Keratinocyte (primary cell): Measurements from ENCODE around the gene CASP9. TPM values are rescaled to one million over a fixed set of nuclear protein-coding genes. Genes with fewer than 3 reads are reported as not detected.

Experiments
- DNase-seq: peaks from one replicate; pipeline ENCODE4 v3.0.0-alpha.2; 2011; ENCODE audit warnings: low read depth, missing footprints, low spot score
- FAIRE-seq: peaks from 2 replicates; lab custom pipeline; 2011; peaks lifted over from hg19 to GRCh38; lab: Jason Lieb, UNC
- H2AFZ ChIP-seq: 2 replicates; pipeline ENCODE4 v1.6.0; 2012; ENCODE audit warnings: low read length, control low read depth, inconsistent platforms; ENCODE audit not compliant: control insufficient read depth
- H3K27ac ChIP-seq: 2 replicates; pipeline ENCODE4 v1.5.1; 2011; ENCODE audit warnings: low read length; ENCODE audit not compliant: control insufficient read depth, insufficient read depth
- H3K27me3 ChIP-seq: 3 replicates; pipeline ENCODE4 v1.6.0; 2011; ENCODE audit warnings: low read length; ENCODE audit not compliant: control insufficient read depth, insufficient read depth; ENCODE audit errors: extremely low read depth
- H3K36me3 ChIP-seq, 2 experiments: 2 replicates in 1 of 2; 3 replicates in 1 of 2; pipeline ENCODE4 v1.5.1; 2011; ENCODE audit warnings: low read length in 2 of 2, mild to moderate bottlenecking in 1 of 2; ENCODE audit not compliant: control insufficient read depth in 2 of 2, insufficient read depth in 2 of 2; ENCODE audit errors: extremely low read depth in 1 of 2
- H3K4me1 ChIP-seq: 3 replicates; pipeline ENCODE4 v1.5.1; 2011; ENCODE audit warnings: low read length; ENCODE audit not compliant: control insufficient read depth, insufficient read depth; ENCODE audit errors: extremely low read depth
- H3K4me2 ChIP-seq: 3 replicates; pipeline ENCODE4 v1.6.0; 2011; ENCODE audit warnings: low read depth, low read length; ENCODE audit not compliant: control insufficient read depth, insufficient read depth; ENCODE audit errors: extremely low read depth
- H3K4me3 ChIP-seq, 3 experiments: fragments of 200-600 bp in 1 of 3; sonication (generic) in 1 of 3; 2 replicates in 2 of 3; 3 replicates in 1 of 3; pipeline ENCODE4 v1.5.1; 2011 to 2016; ENCODE audit warnings: low read length in 3 of 3, mild to moderate bottlenecking in 3 of 3, control low read depth in 2 of 3, inconsistent platforms in 1 of 3, low read depth in 1 of 3, mixed read lengths in 1 of 3, mixed run types in 1 of 3, moderate library complexity in 1 of 3; ENCODE audit not compliant: control insufficient read depth in 2 of 3, insufficient read depth in 2 of 3; ENCODE audit errors: extremely low read depth in 1 of 3
- H3K79me2 ChIP-seq: 2 replicates; pipeline ENCODE4 v1.6.0; 2012; ENCODE audit warnings: low read length; ENCODE audit not compliant: control insufficient read depth, insufficient read depth
- H3K9ac ChIP-seq: 3 replicates; pipeline ENCODE4 v1.6.0; 2011; ENCODE audit warnings: low read length; ENCODE audit not compliant: control insufficient read depth, insufficient read depth; ENCODE audit errors: extremely low read depth
- H3K9me1 ChIP-seq: 3 replicates; pipeline ENCODE4 v1.6.0; 2011; ENCODE audit warnings: low read length; ENCODE audit not compliant: control insufficient read depth, insufficient read depth; ENCODE audit errors: extremely low read depth
- H3K9me3 ChIP-seq: 2 replicates; pipeline ENCODE4 v1.5.1; 2012; ENCODE audit warnings: low read depth, low read length; ENCODE audit not compliant: control insufficient read depth
- H4K20me1 ChIP-seq: 3 replicates; pipeline ENCODE4 v1.6.0; 2011; ENCODE audit warnings: low read length; ENCODE audit not compliant: control insufficient read depth, insufficient read depth; ENCODE audit errors: extremely low read depth
- EZH2 ChIP-seq: IDR thresholded peaks from one replicate; pipeline ENCODE4 v1.6.1; 2012; ENCODE audit warnings: inconsistent platforms, mild to moderate bottlenecking, low read length, moderate library complexity
- dilution Hi-C: fragments of 300-500 bp; cut with MboI; formaldehyde crosslinking; loops from one replicate; pipeline ENCODE4 v1.7.0; 2020; ENCODE audit warnings: low sequenced_read_pairs; ENCODE audit not compliant: extremely low pct_ligation_motif_present
- polyA plus RNA-seq, 5 experiments: library from polyadenylated mRNA; depleted of rRNA in 3 of 5; stranded (reverse) in 3 of 5; stranded (forward) in 1 of 5; unstranded in 1 of 5; fragments of >200 nt; gene quantifications; 1 replicate in 1 of 5; 2 replicates in 3 of 5; 3 replicates in 1 of 5; pipeline versions ENCODE4 v1.2.1 to v1.2.3, GENCODE V29; 2011 to 2012; ENCODE audit warnings: missing spikeins in 2 of 5, low read depth in 1 of 5, low replicate concordance in 1 of 5
- TF ChIP-seq, protein P1 (sequence below), 3 experiments: IDR thresholded peaks in 1 of 3; conservative IDR thresholded peaks in 1 of 3; optimal IDR thresholded peaks in 1 of 3; 2 replicates in 2 of 3; 3 replicates in 1 of 3; pipeline versions ENCODE3 to v1.5.1; 2011; ENCODE audit warnings: low read length in 3 of 3, mild to moderate bottlenecking in 3 of 3, moderate library complexity in 2 of 3, control low read depth in 1 of 3, inconsistent platforms in 1 of 3; ENCODE audit not compliant: insufficient read depth in 2 of 3; ENCODE audit errors: extremely low read depth in 1 of 3

The CASP9 gene
- polyA plus RNA-seq, 1 donor (not counting 4 experiments of a cell fraction or from before 2014, with no cell fraction given): 4.4 TPM

DNA sequence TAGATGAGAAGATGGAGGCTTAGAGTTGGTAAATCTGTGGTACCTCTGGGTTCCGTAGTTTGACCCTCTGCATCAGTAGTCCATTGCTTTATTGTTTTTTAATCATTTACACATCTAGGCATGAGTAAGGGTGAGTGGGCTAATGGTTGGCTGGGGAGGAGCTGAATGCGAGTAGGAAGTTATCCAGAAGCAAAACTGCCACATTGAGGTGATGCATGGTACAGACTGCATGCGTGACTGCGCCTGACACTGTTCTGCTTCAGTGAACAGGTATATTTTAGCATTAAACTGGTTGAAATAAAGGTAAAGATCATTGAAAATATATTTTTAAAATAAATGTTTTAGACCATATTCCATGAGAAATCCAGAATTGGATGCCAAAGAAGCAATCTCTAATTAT is 7.0 kb upstream of the CASP9 start:
- no peak overlapping the region for H3K4me3 ChIP-seq
- H3K36me3 ChIP-seq: peaks cover 0 to 6% of the 10 kb centered on the region in 2 experiments
- no peak for TF ChIP-seq EZH2
- TF ChIP-seq, protein P1, sequence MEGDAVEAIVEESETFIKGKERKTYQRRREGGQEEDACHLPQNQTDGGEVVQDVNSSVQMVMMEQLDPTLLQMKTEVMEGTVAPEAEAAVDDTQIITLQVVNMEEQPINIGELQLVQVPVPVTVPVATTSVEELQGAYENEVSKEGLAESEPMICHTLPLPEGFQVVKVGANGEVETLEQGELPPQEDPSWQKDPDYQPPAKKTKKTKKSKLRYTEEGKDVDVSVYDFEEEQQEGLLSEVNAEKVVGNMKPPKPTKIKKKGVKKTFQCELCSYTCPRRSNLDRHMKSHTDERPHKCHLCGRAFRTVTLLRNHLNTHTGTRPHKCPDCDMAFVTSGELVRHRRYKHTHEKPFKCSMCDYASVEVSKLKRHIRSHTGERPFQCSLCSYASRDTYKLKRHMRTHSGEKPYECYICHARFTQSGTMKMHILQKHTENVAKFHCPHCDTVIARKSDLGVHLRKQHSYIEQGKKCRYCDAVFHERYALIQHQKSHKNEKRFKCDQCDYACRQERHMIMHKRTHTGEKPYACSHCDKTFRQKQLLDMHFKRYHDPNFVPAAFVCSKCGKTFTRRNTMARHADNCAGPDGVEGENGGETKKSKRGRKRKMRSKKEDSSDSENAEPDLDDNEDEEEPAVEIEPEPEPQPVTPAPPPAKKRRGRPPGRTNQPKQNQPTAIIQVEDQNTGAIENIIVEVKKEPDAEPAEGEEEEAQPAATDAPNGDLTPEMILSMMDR (optimal IDR thresholded peaks at IDR 0.05 in 1 of 3, IDR thresholded peaks at IDR 0.05 in 1 of 3, conservative IDR thresholded peaks at IDR 0.05 in 1 of 3; ENCODE audit: extremely low read depth in 1 of 3, insufficient read depth in 2 of 3, low read length in 3 of 3): no peak
- no peak overlapping the region for H3K27ac ChIP-seq
- H3K9me1 ChIP-seq: no peaks in the 10 kb centered on the region
- H3K4me2 ChIP-seq: no peak overlapping the region
- H3K4me1 ChIP-seq: peaks cover 7% of the 10 kb centered on the region
- H3K9ac ChIP-seq: no peak overlapping the region
- no peak for DNase-seq
- no peaks in the 10 kb centered on the region for H3K27me3 ChIP-seq
- no peaks in the 10 kb centered on the region for H3K9me3 ChIP-seq
- peaks cover 16% of the 10 kb centered on the region for H3K79me2 ChIP-seq
- dilution Hi-C loops: no loop called here
- H4K20me1 ChIP-seq: no peaks in the 10 kb centered on the region
- H2AFZ ChIP-seq: no peak overlapping the region
- no peak for FAIRE-seq

DNA sequence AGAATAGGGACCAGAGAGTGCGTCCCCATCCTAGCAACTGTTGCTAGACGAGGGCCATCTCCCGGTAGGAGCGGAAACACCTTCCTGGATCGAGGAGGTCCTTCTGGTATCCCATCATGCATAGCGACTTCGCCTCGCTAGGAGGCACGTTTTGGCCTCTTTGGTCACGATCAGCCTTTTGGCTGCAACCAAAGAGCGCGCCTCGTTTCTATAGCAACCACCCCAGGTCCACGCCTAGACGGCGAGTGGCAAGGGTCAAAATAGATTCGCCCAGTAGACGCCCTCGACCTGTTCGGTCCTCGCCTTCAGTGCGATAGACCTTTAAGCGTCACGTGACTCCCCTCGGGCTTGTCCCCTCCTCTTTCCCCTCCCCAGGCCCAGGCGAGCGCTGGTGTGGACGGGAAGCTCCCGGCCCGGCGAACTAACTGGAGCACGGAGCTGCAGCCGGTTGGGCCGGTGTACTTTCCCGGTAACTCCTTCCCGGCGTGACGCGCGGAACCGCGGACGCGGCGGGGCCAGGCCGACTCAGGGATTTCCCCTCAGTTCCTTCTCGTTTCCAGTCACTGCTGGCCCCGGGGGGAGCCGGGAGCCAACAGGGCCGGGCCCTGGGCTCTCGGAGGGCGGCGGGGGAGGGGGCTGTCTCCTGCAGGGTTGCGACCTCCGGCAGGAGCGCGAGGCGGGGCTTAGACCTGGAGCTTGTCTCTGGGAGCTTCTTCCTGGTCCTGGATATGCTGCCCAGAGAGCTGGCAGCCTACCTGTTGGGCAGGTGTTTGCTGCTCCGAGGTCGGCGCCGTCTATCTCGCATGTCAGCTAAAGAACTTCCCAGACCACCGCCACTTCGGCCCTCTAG is 2.7 kb upstream of the CASP9 start, which contains the start of gene DNAJC16:
Gene DNAJC16 (plus strand): TSS at position 359 of the 850 bp plus-strand sequence. CDS start 2,258 bp downstream, outside the sequence.
- dilution Hi-C loops: no loop called here
- peak within 1 kb of the TSS; percentile 70 to 83 (median 77) for H3K4me3 ChIP-seq
- peaks cover 16% of the 10 kb centered on the region for H3K79me2 ChIP-seq
- H3K36me3 ChIP-seq: peaks cover 0 to 1% of the 10 kb centered on the region in 2 experiments
- H3K4me2 ChIP-seq: peak within 1 kb of the TSS; percentile 95
- peak within 1 kb of the TSS; percentile 79 for H3K27ac ChIP-seq
- peak within 1 kb of the TSS; percentile 82 for H3K9ac ChIP-seq
- no peaks in the 10 kb centered on the region for H3K9me1 ChIP-seq
- H3K9me3 ChIP-seq: no peaks in the 10 kb centered on the region
- no peaks in the 10 kb centered on the region for H4K20me1 ChIP-seq
- DNase-seq (peak; percentile 100), FAIRE-seq (peak; percentile 99)
- peak within 1 kb of the TSS; percentile 89 for H2AFZ ChIP-seq
- TF ChIP-seq, protein P1 (optimal IDR thresholded peaks at IDR 0.05 in 1 of 3, IDR thresholded peaks at IDR 0.05 in 1 of 3, conservative IDR thresholded peaks at IDR 0.05 in 1 of 3; ENCODE audit: extremely low read depth in 1 of 3, insufficient read depth in 2 of 3, low read length in 3 of 3): peak; percentile 11 to 65 (median 24)
- no peak for TF ChIP-seq EZH2
- peaks cover 21% of the 10 kb centered on the region for H3K4me1 ChIP-seq
- no peaks in the 10 kb centered on the region for H3K27me3 ChIP-seq
